HL-60/S4 (cell line): ENCODE results near the gene MIAT.

Experiments
- in situ Hi-C: fragments of 300-500 bp; cut with MboI; formaldehyde crosslinking; loops from 2 replicates; pipeline ENCODE4 v1.14.3; 2022; ENCODE audit warnings: low sequenced_read_pairs

The MIAT gene

GRCh38 chr22:26631282-26631681, 26.1 kb upstream of the MIAT start:
- in situ Hi-C loops = no loop called here

- in situ Hi-C loops = no loop called here
These were observed 24.8 kb upstream of the MIAT start for GRCh38 chr22:26632422-26633155.

GRCh38 chr22:26634189-26634588, 23.2 kb upstream of the MIAT start:
- in situ Hi-C loops = no loop called here

- in situ Hi-C loops = no loop called here
These were observed 22.3 kb upstream of the MIAT start for GRCh38 chr22:26635117-26635516.

GRCh38 chr22:26636296-26636695, 21.1 kb upstream of the MIAT start:
- in situ Hi-C loops = no loop called here

- in situ Hi-C loops = no loop called here
These were observed 14.6 kb upstream of the MIAT start for GRCh38 chr22:26642465-26643417.

GRCh38 chr22:26643418-26644100, 13.8 kb upstream of the MIAT start:
- in situ Hi-C loops = no loop called here

- in situ Hi-C loops = no loop called here
These were observed 11.2 kb upstream of the MIAT start for GRCh38 chr22:26646158-26646557.

GRCh38 chr22:26648011-26648497, 9.3 kb upstream of the MIAT start:
- in situ Hi-C loops = no loop called here

- in situ Hi-C loops = no loop called here
These were observed 8.6 kb upstream of the MIAT start for GRCh38 chr22:26648528-26649388.

- in situ Hi-C loops = no loop called here
These were observed 6.5 kb upstream of the MIAT start for GRCh38 chr22:26650722-26651421.

- in situ Hi-C loops = no loop called here
These were observed 5.6 kb upstream of the MIAT start for GRCh38 chr22:26651815-26652214.

GRCh38 chr22:26658161-26658560, 773 bp downstream of the MIAT start:
- in situ Hi-C loops = no loop called here

- in situ Hi-C loops = no loop called here
These were observed 1.5 kb downstream of the MIAT start for GRCh38 chr22:26658671-26659478.

- in situ Hi-C loops = no loop called here
These were observed 3.0 kb downstream of the MIAT start for GRCh38 chr22:26660356-26660755.

GRCh38 chr22:26660961-26661578, 3.7 kb downstream of the MIAT start:
- in situ Hi-C loops = no loop called here

GRCh38 chr22:26662160-26662559, 4.8 kb downstream of the MIAT start:
- in situ Hi-C loops = no loop called here

GRCh38 chr22:26663374-26663923, 6.1 kb downstream of the MIAT start:
- in situ Hi-C loops = no loop called here
